ENCODE results near the gene OR52E8. TPM values are rescaled to one million over a fixed set of nuclear protein-coding genes. Genes with fewer than 3 reads are reported as not detected.

The OR52E8 gene
- total and polyA plus RNA-seq, 10 of the 15 experiments (the other 5 are each of a cell fraction or from before 2014, with no cell fraction given) = not detected

DNA sequence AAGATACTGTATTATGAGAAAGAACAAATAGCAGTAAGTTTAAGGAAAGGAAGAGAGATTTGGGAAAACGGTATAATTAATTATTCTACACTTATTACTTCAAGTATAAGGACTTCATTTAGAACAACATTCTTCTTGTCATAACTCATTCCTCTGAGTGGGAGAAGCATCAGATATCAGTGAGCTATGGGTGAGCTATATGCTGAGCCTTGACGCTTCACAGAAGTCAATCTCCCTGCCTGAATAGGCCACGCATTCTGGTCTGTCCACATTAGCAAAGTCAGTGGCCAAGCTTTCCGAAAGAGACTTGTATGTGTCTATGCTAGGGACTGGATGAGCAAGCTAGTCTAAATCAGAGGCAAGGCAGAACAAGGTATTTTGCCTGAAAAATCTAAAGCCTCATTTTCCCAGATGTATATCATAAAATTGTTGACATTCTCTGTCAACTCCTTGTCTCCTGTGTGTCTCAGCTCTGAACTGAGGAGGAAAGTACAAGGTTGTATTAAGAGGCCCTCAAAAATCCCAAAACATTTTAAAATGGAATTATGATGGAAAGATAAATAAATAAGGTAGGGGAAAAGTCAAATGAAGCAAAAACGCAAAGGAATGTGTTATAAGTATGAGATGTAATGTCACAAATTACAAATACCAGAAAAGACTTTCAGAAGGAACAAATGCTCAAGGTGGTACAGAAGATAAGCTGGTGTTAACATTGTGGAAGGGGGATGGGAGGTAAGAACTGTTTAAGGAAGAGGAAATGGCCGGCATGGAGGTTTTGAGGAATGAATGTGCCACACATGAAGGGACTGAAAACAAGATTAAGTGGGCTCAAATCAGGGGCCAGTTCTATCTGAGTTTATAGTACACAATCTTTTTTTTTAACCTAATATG is 47.3 kb downstream of the OR52E8 start:
- Histone ChIP-seq H3K79me2 (ENCODE audit: control insufficient read depth, insufficient read depth, low read length) (no peaks in the 10 kb centered on the region), H2AFZ (ENCODE audit: control insufficient read depth, low read depth, low read length) (no peak overlapping the region), H3K36me3 (ENCODE audit: control insufficient read depth in 2 of 2, insufficient read depth in 2 of 2, low read length in 1 of 2) (no peaks in the 10 kb centered on the region), H3K9ac (ENCODE audit: control insufficient read depth, insufficient read depth, low read length) (no peak overlapping the region), H3K9me3 (replicated peaks; ENCODE audit: control insufficient read depth, insufficient read depth, low read length) (no peaks in the 10 kb centered on the region), H3K4me1 (ENCODE audit: control insufficient read depth, insufficient read depth, low read length) (no peaks in the 10 kb centered on the region), H3K4me2 (ENCODE audit: control insufficient read depth, insufficient read depth) (no peak overlapping the region), H3K4me3 (no peak overlapping the region), H3K27ac (ENCODE audit: control insufficient read depth, insufficient read depth) (no peak overlapping the region), H4K20me1 (ENCODE audit: control insufficient read depth, insufficient read depth) (no peaks in the 10 kb centered on the region), H3K27me3 (replicated peaks in 1 of 2; ENCODE audit: control insufficient read depth in 2 of 2, insufficient read depth in 2 of 2, low read length in 1 of 2) (no peaks in the 10 kb centered on the region)
- RAD21 ChIA-PET (ENCODE audit: unreplicated experiment) = interaction anchor here (0.8 to 2.3 kb wide), 12 partner anchors 7 to 334 kb away, joined by 3 to 23 read pairs (median 4); partner anchors contain the start of genes OR52E5, TRIM22 and TRIM5
- in situ Hi-C loops (cut with MboI) (loop anchor here (5.0 kb wide), 1 partner anchor 338 kb away; no protein-coding TSS in a partner anchor), intact Hi-C loops (cut with micrococcal nuclease; ENCODE audit: unreplicated experiment) (loop anchor here (2.0 to 5.0 kb wide), 5 partner anchors 81 to 685 kb away; partner anchors contain the start of gene OR51M1)
- DNase-seq (ENCODE audit: low read depth, low spot score) (no peak), ATAC-seq (no peak), FAIRE-seq (no peak)
- no peak for TF ChIP-seq NFYB (IDR thresholded peaks at IDR 0.05; ENCODE audit: insufficient read depth, low read depth, low read length)
- TF ChIP-seq POLR2AphosphoS2 (IDR thresholded peaks at IDR 0.05; ENCODE audit: low read depth, low read length) = no peak
- TF ChIP-seq, protein P1, sequence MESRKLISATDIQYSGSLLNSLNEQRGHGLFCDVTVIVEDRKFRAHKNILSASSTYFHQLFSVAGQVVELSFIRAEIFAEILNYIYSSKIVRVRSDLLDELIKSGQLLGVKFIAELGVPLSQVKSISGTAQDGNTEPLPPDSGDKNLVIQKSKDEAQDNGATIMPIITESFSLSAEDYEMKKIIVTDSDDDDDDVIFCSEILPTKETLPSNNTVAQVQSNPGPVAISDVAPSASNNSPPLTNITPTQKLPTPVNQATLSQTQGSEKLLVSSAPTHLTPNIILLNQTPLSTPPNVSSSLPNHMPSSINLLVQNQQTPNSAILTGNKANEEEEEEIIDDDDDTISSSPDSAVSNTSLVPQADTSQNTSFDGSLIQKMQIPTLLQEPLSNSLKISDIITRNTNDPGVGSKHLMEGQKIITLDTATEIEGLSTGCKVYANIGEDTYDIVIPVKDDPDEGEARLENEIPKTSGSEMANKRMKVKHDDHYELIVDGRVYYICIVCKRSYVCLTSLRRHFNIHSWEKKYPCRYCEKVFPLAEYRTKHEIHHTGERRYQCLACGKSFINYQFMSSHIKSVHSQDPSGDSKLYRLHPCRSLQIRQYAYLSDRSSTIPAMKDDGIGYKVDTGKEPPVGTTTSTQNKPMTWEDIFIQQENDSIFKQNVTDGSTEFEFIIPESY (IDR thresholded peaks at IDR 0.05) = no peak
- no peak for TF ChIP-seq ETV6 (conservative IDR thresholded peaks at IDR 0.05 in 1 of 2, IDR thresholded peaks at IDR 0.05 in 1 of 2; ENCODE audit: borderline replicate concordance in 1 of 2, low read depth in 1 of 2)
- no peak for TF ChIP-seq RB1 (IDR thresholded peaks at IDR 0.05; ENCODE audit: borderline replicate concordance)
- no peak for TF ChIP-seq ATF7 (IDR thresholded peaks at IDR 0.05; ENCODE audit: low read depth)
- no peak for TF ChIP-seq ZNF622 (IDR thresholded peaks at IDR 0.05)
- WGBS (ENCODE audit: insufficient coverage, insufficient replicate concordance, low lambda C conversion rate, missing lambda C conversion rate) = 70% methylated on average over 6 of the region's 6 CpGs
- CTCF ChIA-PET = interaction anchor here (0.7 to 3.2 kb wide), 18 partner anchors 8 to 543 kb away, joined by 3 to 23 read pairs (median 4); partner anchors contain the start of genes TRIM22 and TRIM5
- POLR2A ChIA-PET = no interaction called here
- SMC1A ChIA-PET (ENCODE audit: uncharacterized antibody, unreplicated experiment) = interaction anchor here (0.6 to 3.0 kb wide), 22 partner anchors 8 to 1385 kb away, joined by 3 to 19 read pairs (median 4); partner anchors contain the start of gene TRIM5
- no TSS peak for BruUV-seq (replicated peaks)

Data from GM12878 (cell line).